Measurements from ENCODE around the gene UGT1A10.
"Not testable (repeated sequence)": the region's sequence is repeated elsewhere in the genome, so short reads cannot be mapped to it uniquely, and the experiment has no call there.

UGT1A10 gene

GRCh38 chr2:233692648-233693047, 56.4 kb downstream of the UGT1A10 start, which contains the start of gene UGT1A6:
Gene UGT1A6, plus strand, starts transcription at chr2:233692890. Its CDS starts 115 bp downstream, at chr2:233693005.
- no peak for DNase-seq (ENCODE audit: low read depth in 2 of 2)

DNA sequence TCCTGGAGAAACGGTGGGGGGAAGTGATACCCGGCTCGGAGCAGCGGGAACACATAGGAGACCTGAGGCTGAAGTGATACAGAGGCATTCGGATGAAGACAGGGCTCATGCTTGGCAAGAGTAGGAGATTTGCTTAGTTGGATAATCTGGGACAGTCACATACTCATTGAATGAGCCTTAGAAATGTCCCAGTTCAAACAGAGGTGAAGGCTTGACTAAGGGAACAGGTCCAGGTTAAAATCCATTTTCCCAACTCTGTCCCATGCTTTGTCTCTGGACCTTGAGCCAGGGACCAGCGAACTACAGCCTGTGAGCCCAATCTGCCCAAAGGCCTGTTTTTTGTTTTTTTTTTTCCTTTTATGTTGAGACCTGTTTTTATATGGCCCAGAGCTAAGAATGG, 57.7 kb downstream of the UGT1A10 start:
- no peak for DNase-seq (ENCODE audit: low read depth in 2 of 2)

DNA sequence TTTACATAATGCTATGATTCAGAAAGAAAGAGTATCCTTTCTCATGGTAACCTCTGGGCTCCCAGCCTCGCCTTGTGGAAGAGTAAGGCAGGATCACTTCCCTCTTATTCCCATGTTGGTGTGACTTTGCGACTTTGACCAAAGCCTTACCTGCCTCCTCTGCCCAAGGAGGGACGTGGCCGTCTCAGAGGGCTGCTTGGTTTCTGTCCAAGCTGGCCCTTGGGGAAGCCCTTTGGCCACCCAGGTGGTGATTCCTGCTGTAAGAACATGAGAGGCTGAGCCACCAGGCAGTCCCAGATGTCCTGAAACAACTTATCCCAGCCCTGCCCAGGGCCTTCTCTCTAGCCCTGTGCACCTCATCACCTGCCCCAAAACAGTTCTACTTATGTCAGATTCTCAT, 62.5 kb downstream of the UGT1A10 start:
- no peak for DNase-seq (ENCODE audit: low read depth in 2 of 2)

- no peak for DNase-seq (ENCODE audit: low read depth in 2 of 2)
These were observed 63.3 kb downstream of the UGT1A10 start for GRCh38 chr2:233699424-233700027.

DNA sequence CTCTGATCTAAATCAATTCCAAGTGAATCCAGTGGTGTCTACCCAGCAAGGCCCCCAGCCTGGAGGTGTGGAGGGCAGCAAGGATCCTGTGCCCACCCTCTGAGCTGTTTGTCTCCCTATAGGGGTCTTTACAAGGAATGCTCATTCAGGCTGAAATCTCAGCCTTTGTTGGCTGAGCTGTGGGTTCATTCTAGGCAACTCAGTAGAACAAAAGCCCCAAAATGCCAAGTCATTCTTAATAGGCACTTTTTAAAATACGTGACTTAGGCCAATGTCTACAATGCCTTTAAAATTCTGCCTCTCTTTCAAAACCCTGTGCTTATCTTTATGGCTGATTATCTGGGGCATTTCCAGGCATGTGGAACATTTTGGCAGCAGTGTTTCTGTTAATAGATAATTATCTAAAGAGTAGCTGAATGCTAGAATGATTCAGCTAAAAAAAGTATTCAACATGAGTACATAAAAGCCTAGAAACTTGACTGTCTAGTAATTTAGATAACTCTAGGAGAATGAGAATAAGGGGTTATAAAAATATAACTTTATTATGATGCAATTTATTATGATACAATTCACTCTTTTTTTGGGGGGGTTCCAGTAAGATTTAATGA, 63.9 kb downstream of the UGT1A10 start:
- no peak for DNase-seq (ENCODE audit: low read depth in 2 of 2)

DNA sequence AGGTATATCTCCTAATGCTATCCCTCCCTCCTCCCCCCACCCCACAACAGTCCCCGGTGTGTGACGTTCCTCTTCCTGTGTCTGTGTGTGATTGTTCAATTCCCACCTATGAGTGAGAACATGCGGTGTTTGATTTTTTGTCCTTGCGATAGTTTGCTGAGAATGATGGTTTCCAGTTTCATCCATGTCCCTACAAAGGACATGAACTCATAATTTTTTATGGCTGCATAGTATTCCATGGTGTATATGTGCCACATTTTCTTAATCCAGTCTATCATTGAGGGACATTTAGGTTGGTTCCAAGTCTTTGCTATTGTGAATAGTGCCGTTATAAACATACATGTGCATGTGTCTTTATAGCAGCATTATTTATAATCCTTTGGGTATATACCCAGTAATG, 64.6 kb downstream of the UGT1A10 start:
- not testable (repeated sequence) for DNase-seq (ENCODE audit: low read depth in 2 of 2)

DNA sequence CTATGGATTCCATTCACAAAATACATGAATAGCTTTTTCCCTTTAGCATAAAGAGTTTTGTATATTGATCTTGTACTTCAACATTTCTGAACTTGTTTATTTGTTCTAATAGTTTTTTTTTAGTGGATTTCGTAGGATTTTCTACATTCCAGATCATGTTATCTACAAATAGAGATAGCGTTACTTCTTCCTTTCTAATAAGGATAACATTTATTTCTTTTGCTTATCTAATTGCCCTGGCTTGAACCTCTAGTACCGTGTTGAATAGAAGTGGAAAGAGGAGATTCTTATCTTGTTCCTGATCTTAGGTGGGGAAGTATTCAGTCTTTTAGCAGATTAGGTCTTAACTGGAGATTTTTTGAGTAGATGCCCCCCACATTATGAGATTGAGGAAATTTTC, 66.0 kb downstream of the UGT1A10 start:
- DNase-seq (ENCODE audit: low read depth in 2 of 2): no peak

DNA sequence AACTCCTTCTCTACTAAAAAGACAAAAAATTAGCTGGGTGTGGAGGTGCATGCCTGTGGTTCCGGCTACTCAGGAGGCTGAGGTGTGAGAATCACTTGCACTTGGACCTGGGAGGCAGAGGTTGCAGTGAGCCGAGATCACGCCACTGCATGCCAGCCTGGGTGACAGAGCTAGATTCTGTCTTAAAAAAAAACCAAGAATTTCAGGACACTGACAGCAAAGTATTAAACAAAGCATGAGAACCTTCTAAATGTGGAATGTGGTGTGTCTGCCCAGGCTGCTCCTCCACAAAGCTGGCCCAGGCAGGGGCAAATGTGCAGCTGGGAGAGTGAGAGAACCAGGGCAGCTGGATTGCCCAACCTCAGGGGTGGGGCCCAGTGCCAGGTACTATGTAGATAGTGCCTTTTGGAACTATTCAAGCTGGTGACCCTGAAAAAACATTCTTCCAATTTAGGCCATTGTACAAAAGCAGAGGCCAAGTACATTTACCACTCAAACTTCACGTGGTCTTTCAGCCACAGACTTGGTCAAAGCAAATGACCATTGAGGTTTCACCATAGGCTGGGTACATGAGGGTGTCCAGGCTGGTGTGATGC, 69.8 kb downstream of the UGT1A10 start:
- no peak for DNase-seq (ENCODE audit: low read depth in 2 of 2)

GRCh38 chr2:233706720-233707119, 70.5 kb downstream of the UGT1A10 start:
- DNase-seq (ENCODE audit: low read depth in 2 of 2): no peak

GRCh38 chr2:233707940-233708644, 71.8 kb downstream of the UGT1A10 start:
- DNase-seq (ENCODE audit: low read depth in 2 of 2): no peak

DNA sequence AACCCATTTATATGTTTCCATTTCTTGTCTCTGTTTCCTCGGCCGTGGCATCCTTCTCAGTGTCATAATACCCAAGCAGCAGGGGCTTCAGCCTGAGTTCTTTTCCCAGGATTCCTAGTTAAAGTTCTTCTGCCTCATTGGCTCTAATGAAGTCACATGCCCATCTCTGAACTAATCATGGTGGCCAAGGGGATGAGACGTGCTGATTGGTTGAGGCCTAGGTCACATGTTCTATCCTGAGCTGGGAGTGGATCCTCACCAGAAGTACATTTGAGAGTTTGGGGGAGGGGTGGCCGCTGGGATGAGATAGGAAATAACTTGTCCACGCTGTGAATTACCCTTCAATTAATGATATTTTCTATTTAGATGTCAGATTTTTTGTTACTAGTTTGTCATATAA, 72.7 kb downstream of the UGT1A10 start:
- no peak for DNase-seq (ENCODE audit: low read depth in 2 of 2)

- DNase-seq (ENCODE audit: low read depth in 2 of 2): peak; percentile 15 to 36
These were observed 75.2 kb downstream of the UGT1A10 start for GRCh38 chr2:233711312-233712008.

DNA sequence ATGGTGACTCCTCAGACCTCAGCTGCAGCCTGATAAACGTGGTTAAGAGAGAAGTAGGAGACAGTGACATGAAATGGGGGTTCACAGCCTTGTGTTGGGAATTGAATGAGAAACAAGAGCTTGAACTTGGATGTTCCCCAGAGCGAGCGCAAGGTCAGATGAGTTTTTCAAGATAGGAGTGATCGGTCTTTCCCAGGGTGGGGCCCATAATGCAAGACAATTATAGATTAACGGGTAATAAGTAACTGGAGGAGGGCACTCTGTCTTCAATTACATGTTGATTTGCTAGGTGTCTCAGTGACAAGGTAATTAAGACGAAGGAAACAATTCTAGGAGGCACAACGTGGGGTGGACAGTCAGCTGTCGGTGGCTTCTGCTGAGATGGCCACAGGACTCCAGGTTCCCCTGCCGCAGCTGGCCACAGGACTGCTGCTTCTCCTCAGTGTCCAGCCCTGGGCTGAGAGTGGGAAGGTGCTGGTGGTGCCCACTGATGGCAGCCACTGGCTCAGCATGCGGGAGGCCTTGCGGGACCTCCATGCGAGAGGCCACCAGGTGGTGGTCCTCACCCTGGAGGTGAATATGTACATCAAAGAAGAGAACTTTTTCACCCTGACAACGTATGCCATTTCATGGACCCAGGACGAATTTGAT, 76.5 kb downstream of the UGT1A10 start, which contains the start of gene UGT1A5:
UGT1A5 (plus strand) TSS at position 297 of the 651 bp plus-strand sequence; CDS start at position 382, 85 bp downstream.
- no peak for DNase-seq (ENCODE audit: low read depth in 2 of 2)

- DNase-seq (ENCODE audit: low read depth in 2 of 2): no peak
These were observed 77.0 kb downstream of the UGT1A10 start for GRCh38 chr2:233713262-233713615.

DNA sequence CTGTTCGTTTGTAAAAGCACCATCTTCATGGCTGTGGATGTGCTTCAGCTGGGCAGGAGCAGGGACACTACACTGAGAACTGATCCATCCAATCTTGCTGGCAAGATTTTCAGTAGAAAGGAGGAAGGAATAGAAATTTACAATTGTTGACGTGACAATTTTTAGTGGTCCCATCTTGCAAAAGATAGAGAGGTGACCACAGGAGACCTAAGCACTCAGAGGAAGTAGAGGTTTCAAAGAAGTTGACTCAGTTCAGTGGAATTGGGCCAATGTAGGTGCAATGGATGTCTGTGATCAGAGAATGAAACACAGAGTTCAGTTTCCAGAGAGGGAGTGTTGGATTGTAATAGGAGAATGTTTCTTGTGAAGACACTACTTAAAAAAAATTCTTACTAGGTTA, 77.9 kb downstream of the UGT1A10 start:
- DNase-seq (ENCODE audit: low read depth in 2 of 2): no peak

GRCh38 chr2:233718552-233718951, 82.3 kb downstream of the UGT1A10 start, which contains the start of gene UGT1A4:
Gene UGT1A4, plus strand, starts transcription at chr2:233718736. Its CDS starts 85 bp downstream, at chr2:233718821.
- DNase-seq (ENCODE audit: low read depth in 2 of 2): no peak

GRCh38 chr2:233728723-233729301, 92.6 kb downstream of the UGT1A10 start, which contains the start of gene UGT1A3:
Gene UGT1A3, plus strand, starts transcription at chr2:233729042. Its CDS starts 85 bp downstream, at chr2:233729127.
- DNase-seq (ENCODE audit: low read depth in 2 of 2): no peak

- not testable (repeated sequence) for DNase-seq (ENCODE audit: low read depth in 2 of 2)
These were observed 100.8 kb downstream of the UGT1A10 start for GRCh38 chr2:233736868-233737653.

DNA sequence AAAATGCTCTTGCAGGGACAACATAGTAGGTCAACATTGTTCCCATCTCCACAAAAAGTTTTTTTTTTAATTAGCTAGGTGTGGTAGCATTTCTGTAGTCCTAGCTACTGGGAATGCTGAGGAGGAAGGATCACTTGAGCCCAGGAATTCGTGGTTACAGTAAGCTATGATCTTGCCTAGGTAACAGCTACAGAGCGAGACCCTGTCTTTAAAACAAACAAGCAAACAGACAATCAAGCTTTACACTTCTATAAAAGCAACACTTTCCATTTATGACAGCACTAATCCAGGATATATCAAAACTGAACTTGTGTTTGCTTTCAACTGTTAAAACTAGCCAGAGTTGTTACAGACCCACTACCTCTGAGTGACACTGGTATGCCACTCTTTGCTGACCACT, 104.6 kb downstream of the UGT1A10 start:
- no peak for DNase-seq (ENCODE audit: low read depth in 2 of 2)
